ENCODE data around the gene MTNR1A. TPM values are rescaled to one million over a fixed set of nuclear protein-coding genes. Genes with fewer than 3 reads are reported as not detected.

The MTNR1A gene
- total and polyA plus RNA-seq, 2 donors (not counting 3 experiments of a cell fraction or from before 2014, with no cell fraction given) = not detected

- Histone ChIP-seq H2AFZ (ENCODE audit: low read depth, low read length) (no peak overlapping the region), H4K20me1 (replicated peaks; ENCODE audit: control insufficient read depth, extremely low read depth, insufficient read depth, low read length) (no peaks in the 10 kb centered on the region), H3K27me3 (ENCODE audit: control insufficient read depth in 2 of 2, insufficient read depth in 2 of 2, low read length in 2 of 2) (no peaks in the 10 kb centered on the region), H3K27ac (ENCODE audit: insufficient read depth, low read depth, low read length) (no peak overlapping the region), H3K4me3 (replicated peaks in 1 of 3; ENCODE audit: insufficient read depth in 1 of 3, low read depth in 1 of 3, low read length in 3 of 3) (no peak overlapping the region), H3K36me3 (ENCODE audit: control insufficient read depth in 2 of 2, extremely low read depth in 1 of 2, insufficient read depth in 2 of 2, low read length in 2 of 2) (no peaks in the 10 kb centered on the region), H3K4me1 (ENCODE audit: control insufficient read depth, extremely low read depth, insufficient read depth, low read length) (no peaks in the 10 kb centered on the region), H3K9ac (replicated peaks; ENCODE audit: extremely low read depth, insufficient read depth, low read length) (no peak overlapping the region), H3K4me2 (ENCODE audit: insufficient read depth, low read length) (no peak overlapping the region), H3K79me2 (ENCODE audit: control insufficient read depth, insufficient read depth, low read length) (no peaks in the 10 kb centered on the region), H3K9me3 (replicated peaks; ENCODE audit: control insufficient read depth, insufficient read depth, low read length) (peaks cover 4% of the 10 kb centered on the region), H3K9me1 (replicated peaks; ENCODE audit: control insufficient read depth, extremely low read depth, insufficient read depth, low read length) (no peaks in the 10 kb centered on the region)
- FAIRE-seq = no peak
- ChIA-PET POLR2A (no interaction called here), CTCF (no interaction called here)
- dilution Hi-C loops (cut with MboI; ENCODE audit: extremely low pct_ligation_motif_present, low sequenced_read_pairs) (no loop called here), intact Hi-C loops (cut with micrococcal nuclease) (no loop called here)
- TF ChIP-seq POLR2AphosphoS5 (IDR thresholded peaks at IDR 0.05; ENCODE audit: insufficient read depth, low read depth, low read length) (no peak), EZH2 (IDR thresholded peaks at IDR 0.05; ENCODE audit: borderline replicate concordance, low read depth, low read length, severe bottlenecking) (no peak), MYC (IDR thresholded peaks at IDR 0.05; ENCODE audit: low read depth, low read length) (no peak), FOS (IDR thresholded peaks at IDR 0.05; ENCODE audit: borderline replicate concordance, insufficient read depth, low read length) (no peak), GATA2 (IDR thresholded peaks at IDR 0.05; ENCODE audit: insufficient read depth, insufficient read length, low read depth, low read length) (no peak), MAX (IDR thresholded peaks at IDR 0.05; ENCODE audit: insufficient read depth, insufficient read length) (no peak), POLR2A (IDR thresholded peaks at IDR 0.05; ENCODE audit: low read depth, low read length) (no peak), JUN (IDR thresholded peaks at IDR 0.05; ENCODE audit: borderline replicate concordance, insufficient read depth, insufficient read length, low read depth) (no peak), CTCF (IDR thresholded peaks at IDR 0.05; ENCODE audit: extremely low read depth in 1 of 2, insufficient read depth in 1 of 2, low read depth in 1 of 2, low read length in 2 of 2) (no peak)
- no TSS peak for BruUV-seq (replicated peaks)
- DNase-seq (ENCODE audit: low read depth, low spot score) = no peak
Measured at GRCh38 chr4:186486172-186486571, 69.2 kb downstream of the MTNR1A start.

Measured in endothelial cell of umbilical vein (primary cell).